Thoracic aorta endothelial cell (primary cell): Measurements from ENCODE around the gene HENMT1. TPM values are rescaled to one million over a fixed set of nuclear protein-coding genes. Genes with fewer than 3 reads are reported as not detected.

ENCODE experiments used
- total RNA-seq: library from RNA; depleted of rRNA; stranded (reverse); fragments of >200 nt; gene quantifications from 2 replicates; pipeline ENCODE4 v1.2.3, GENCODE V29; 2012

The HENMT1 gene
- total RNA-seq = 1.9 TPM in 2 replicates

DNA sequence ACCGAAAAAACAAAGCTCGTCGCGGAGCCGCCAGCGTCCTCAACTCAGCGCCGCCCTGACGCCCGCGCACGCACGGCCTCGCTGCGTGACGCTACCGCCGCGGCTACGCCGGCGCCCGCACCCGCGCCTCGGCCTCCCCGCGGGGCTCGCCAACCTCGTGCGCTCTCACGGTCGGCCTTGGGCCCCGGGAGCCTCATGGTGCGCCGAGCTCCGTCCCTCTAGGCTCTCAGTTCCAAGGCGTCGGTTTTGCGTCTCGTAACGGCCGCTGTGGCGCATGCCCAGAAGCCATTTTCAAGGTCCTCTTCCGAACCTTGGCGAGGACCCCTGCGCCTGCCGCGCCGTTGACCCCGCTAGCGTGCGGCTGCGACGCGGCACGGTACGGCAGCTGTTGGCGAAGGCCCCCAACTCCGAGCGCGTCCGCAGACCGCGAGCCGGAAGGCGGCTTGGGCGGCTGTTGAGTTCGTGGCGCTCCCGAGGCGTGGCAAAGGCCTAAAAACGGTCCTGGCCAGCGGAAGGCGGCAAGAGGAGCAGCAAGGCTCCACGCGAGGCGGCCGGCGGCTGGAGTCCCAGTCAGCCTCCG is at the start of gene HENMT1:
Gene HENMT1 (minus strand): TSS at position 64 of the 580 bp plus-strand sequence. CDS start 1,209 bp downstream, outside the sequence.

DNA sequence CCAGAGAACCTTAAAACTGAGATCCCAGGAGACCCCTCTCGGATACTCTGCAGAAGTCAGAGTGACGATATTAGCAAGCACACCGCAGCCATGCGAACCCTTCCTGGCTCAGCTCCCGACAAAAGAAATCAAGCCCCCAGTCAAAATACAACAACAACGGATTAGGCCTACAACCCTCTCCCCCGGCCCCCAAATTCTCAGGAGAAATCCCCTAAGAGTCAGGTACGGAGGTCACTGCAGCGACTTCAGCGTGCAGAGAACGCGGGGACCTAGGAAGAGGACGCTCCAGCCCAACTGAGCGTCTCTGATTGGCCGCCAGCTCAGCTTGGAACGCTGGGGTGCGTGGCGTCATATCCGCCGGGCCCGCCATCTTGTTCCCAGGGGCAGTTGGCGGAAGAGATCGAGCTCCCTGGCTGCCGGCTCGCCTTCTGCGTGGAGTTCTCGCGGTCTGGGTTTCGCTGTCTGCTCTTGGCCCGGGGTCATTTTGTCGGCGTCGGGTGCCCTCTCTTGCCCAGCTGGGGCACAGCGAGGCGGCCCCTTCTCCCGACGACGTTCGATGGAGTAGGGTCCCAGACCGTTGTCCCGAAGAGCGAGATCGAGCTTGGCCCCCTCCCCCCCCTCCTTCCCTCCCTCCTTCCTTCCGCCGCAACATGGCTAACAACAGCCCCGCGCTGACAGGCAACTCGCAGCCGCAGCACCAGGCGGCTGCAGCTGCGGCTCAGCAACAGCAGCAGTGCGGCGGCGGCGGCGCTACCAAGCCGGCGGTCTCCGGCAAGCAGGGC is 31.2 kb upstream of the HENMT1 start, which contains the start of gene PRPF38B:
Gene PRPF38B (plus strand): TSS at position 369 of the 782 bp plus-strand sequence. CDS start 282 bp downstream, at position 651.

Other genes starting within 250 kb of the HENMT1 start
- not detected in 2 replicates for gene NBPF6, start 210.8 kb downstream of the HENMT1 start, total RNA-seq
- 7.4 and 7.7 TPM in 2 replicates for gene EEIG2, start 101.0 kb downstream of the HENMT1 start, total RNA-seq
- 34.6 and 34.8 TPM in 2 replicates for gene PRPF38B, start 31.2 kb upstream of the HENMT1 start, total RNA-seq
- gene FNDC7, start 51.8 kb upstream of the HENMT1 start, total RNA-seq = not detected in 2 replicates
- 73.6 and 73.8 TPM in 2 replicates for gene STXBP3, start 85.6 kb upstream of the HENMT1 start, total RNA-seq
- gene AKNAD1, start 196.0 kb upstream of the HENMT1 start, total RNA-seq = not detected in 2 replicates
- 25.0 and 39.7 TPM in 2 replicates for gene GPSM2, start 215.9 kb upstream of the HENMT1 start, total RNA-seq